ENCODE results near the gene G6PC1. TPM values are rescaled to one million over a fixed set of nuclear protein-coding genes. Genes with fewer than 3 reads are reported as not detected.
"Not testable (repeated sequence)": the region's sequence is repeated elsewhere in the genome, so short reads cannot be mapped to it uniquely, and the experiment has no call there.

The G6PC1 gene
- total and polyA plus RNA-seq, 2 donors (not counting 1 experiment from before 2014, with no cell fraction given): not detected

GRCh38 chr17:42856516-42856915 lies 44.1 kb upstream of the G6PC1 start:
- H2AFZ ChIP-seq (ENCODE audit: insufficient read depth, low read depth, low read length, poor library complexity, severe bottlenecking); H3K9me3 Mint-ChIP-seq (ENCODE audit: insufficient read depth); H4K20me1 ChIP-seq (ENCODE audit: control insufficient read depth, insufficient read depth, low read length, poor library complexity, severe bottlenecking); H3K4me1 Mint-ChIP-seq; H3K27me3 Mint-ChIP-seq; ATAC-seq (ENCODE audit: low read depth); H3K79me2 ChIP-seq (ENCODE audit: control insufficient read depth, insufficient read depth, low read length); H3K4me3 Mint-ChIP-seq; H3K27ac ChIP-seq (ENCODE audit: low read length in 2 of 2); H3K36me3 ChIP-seq (replicated peaks in 1 of 2; ENCODE audit: control extremely low read depth in 1 of 2, control insufficient read depth in 1 of 2, extremely low read depth in 1 of 2, insufficient read depth in 2 of 2, low read length in 1 of 2); H3K9ac ChIP-seq (ENCODE audit: low read length); POLR2A ChIA-PET; H3K27ac Mint-ChIP-seq; H3K9me3 ChIP-seq (ENCODE audit: control extremely low read depth in 1 of 3, control insufficient read depth in 2 of 3, insufficient read depth in 1 of 3, low read length in 2 of 3); H3K27me3 ChIP-seq (replicated peaks in 1 of 4; ENCODE audit: control extremely low read depth in 1 of 4, control insufficient read depth in 3 of 4, insufficient read depth in 4 of 4, low read length in 3 of 4); H3K4me1 ChIP-seq (ENCODE audit: control insufficient read depth in 2 of 2, insufficient read depth in 2 of 2, low read length in 2 of 2); H3K4me3 ChIP-seq (ENCODE audit: control extremely low read depth in 1 of 5, extremely low read depth in 1 of 5, insufficient read depth in 1 of 5, low read depth in 2 of 5, low read length in 4 of 5); H3K4me2 ChIP-seq (replicated peaks; ENCODE audit: low read depth, low read length, poor library complexity, severe bottlenecking); DNase-seq; CTCF ChIA-PET; intact Hi-C loops (cut with micrococcal nuclease): not testable (repeated sequence)
- WGBS (ENCODE audit: insufficient coverage): 93% methylated on average over 5 of the region's 8 CpGs

GRCh38 chr17:42857389-42857788 lies 43.2 kb upstream of the G6PC1 start:
- H3K9ac ChIP-seq (ENCODE audit: low read length): no peak overlapping the region
- POLR2A ChIA-PET: no interaction called here

More at GRCh38 chr17:42857389-42857788, 43.2 kb upstream of the G6PC1 start:
- Mint-ChIP-seq H3K27me3 (peaks cover 3% of the 10 kb centered on the region), H3K9me3 (ENCODE audit: insufficient read depth) (no peaks in the 10 kb centered on the region), H3K4me1 (no peaks in the 10 kb centered on the region), H3K4me3 (no peak overlapping the region), H3K27ac (no peak overlapping the region)
- Histone ChIP-seq H3K4me3 (ENCODE audit: control extremely low read depth in 1 of 5, extremely low read depth in 1 of 5, insufficient read depth in 1 of 5, low read depth in 2 of 5, low read length in 4 of 5) (no peak overlapping the region), H4K20me1 (ENCODE audit: control insufficient read depth, insufficient read depth, low read length, poor library complexity, severe bottlenecking) (no peaks in the 10 kb centered on the region), H3K4me2 (replicated peaks; ENCODE audit: low read depth, low read length, poor library complexity, severe bottlenecking) (no peak overlapping the region), H3K9me3 (ENCODE audit: control extremely low read depth in 1 of 3, control insufficient read depth in 2 of 3, insufficient read depth in 1 of 3, low read length in 2 of 3) (no peaks in the 10 kb centered on the region), H2AFZ (ENCODE audit: insufficient read depth, low read depth, low read length, poor library complexity, severe bottlenecking) (no peak overlapping the region), H3K79me2 (ENCODE audit: control insufficient read depth, insufficient read depth, low read length) (no peaks in the 10 kb centered on the region), H3K4me1 (ENCODE audit: control insufficient read depth in 2 of 2, insufficient read depth in 2 of 2, low read length in 2 of 2) (no peaks in the 10 kb centered on the region), H3K27me3 (replicated peaks in 1 of 4; ENCODE audit: control extremely low read depth in 1 of 4, control insufficient read depth in 3 of 4, insufficient read depth in 4 of 4, low read length in 3 of 4) (peaks cover 0 to 5% (median 0%) of the 10 kb centered on the region in 4 experiments), H3K27ac (ENCODE audit: low read length in 2 of 2) (no peak overlapping the region), H3K36me3 (replicated peaks in 1 of 2; ENCODE audit: control extremely low read depth in 1 of 2, control insufficient read depth in 1 of 2, extremely low read depth in 1 of 2, insufficient read depth in 2 of 2, low read length in 1 of 2) (no peaks in the 10 kb centered on the region)
- WGBS (ENCODE audit: insufficient coverage): 100% methylated on average over 1 of the region's 1 CpG
- TF ChIP-seq CTCF (IDR thresholded peaks at IDR 0.05) (no peak), EZH2 (IDR thresholded peaks at IDR 0.05; ENCODE audit: borderline replicate concordance, insufficient read depth, low read depth, low read length, poor library complexity, severe bottlenecking) (no peak)
- ATAC-seq (ENCODE audit: low read depth): no peak
- DNase-seq: no peak
- CTCF ChIA-PET: no interaction called here
- intact Hi-C loops (cut with micrococcal nuclease): no loop called here
